CD4-positive, alpha-beta T cell (primary cell): ENCODE measurements around the gene PRR20B. TPM values are rescaled to one million over a fixed set of nuclear protein-coding genes. Genes with fewer than 3 reads are reported as not detected.
"Not testable (repeated sequence)": the region's sequence is repeated elsewhere in the genome, so short reads cannot be mapped to it uniquely, and the experiment has no call there.

Experiments used
- ATAC-seq: fragments of 200-7000 bp; cut with Tn5 transposase; one replicate; pipeline ENCODE4 v1.10.0; 2022; ENCODE audit warnings: mild to moderate bottlenecking; ENCODE audit not compliant: poor library complexity
- CTCF ChIA-PET: fragments of 350-600 bp; sonication (Branson Sonifier 250); formaldehyde crosslinking; loops from one replicate; lab custom pipeline; 2021; ENCODE audit warnings: antibody characterized with exemption, inconsistent platforms; lab: Charles Lee
- POLR2A ChIA-PET: fragments of 350-600 bp; sonication (Branson Sonifier 250); formaldehyde crosslinking; loops from one replicate; lab custom pipeline; 2021; ENCODE audit warnings: antibody characterized with exemption, inconsistent platforms; lab: Charles Lee
- DNase-seq, 14 experiments: peaks; one replicate each; pipeline ENCODE4 v3.0.0-alpha.2; 2013 to 2020; ENCODE audit warnings: mixed read lengths in 2 of 14
- H3K27ac ChIP-seq, 2 donors: one replicate each; pipeline versions ENCODE4 v1.5.1 to v1.7.0; 2013; ENCODE audit warnings: low read length in 2 of 2, low read depth in 1 of 2, mild to moderate bottlenecking in 1 of 2
- H3K27me3 ChIP-seq, 2 experiments: 1 replicate in 1 of 2; 2 replicates in 1 of 2; pipeline versions ENCODE4 v1.6.1 to v1.7.0; 2013; ENCODE audit warnings: low read length in 2 of 2, control low read depth in 1 of 2, mild to moderate bottlenecking in 1 of 2, moderate library complexity in 1 of 2; ENCODE audit not compliant: insufficient read depth in 2 of 2, control insufficient read depth in 1 of 2
- H3K36me3 ChIP-seq: one replicate; pipeline ENCODE4 v1.6.1; 2013; ENCODE audit warnings: low read length, control low read depth; ENCODE audit not compliant: insufficient read depth
- H3K4me1 ChIP-seq: one replicate; pipeline ENCODE4 v1.6.1; 2013; ENCODE audit warnings: low read length, control low read depth; ENCODE audit not compliant: insufficient read depth
- H3K4me3 ChIP-seq: one replicate; pipeline ENCODE4 v1.5.1; 2013; ENCODE audit warnings: mild to moderate bottlenecking, low read length, moderate library complexity
- H3K9me3 ChIP-seq, 2 experiments: 1 replicate in 1 of 2; 2 replicates in 1 of 2; pipeline versions ENCODE4 v1.6.1 to v1.7.0; 2013; ENCODE audit warnings: low read length in 2 of 2, mild to moderate bottlenecking in 2 of 2, control low read depth in 1 of 2, moderate library complexity in 1 of 2; ENCODE audit not compliant: control insufficient read depth in 1 of 2, insufficient read depth in 1 of 2
- H3K27ac Mint-ChIP-seq: one replicate; pipeline ENCODE4 v1.8.0; 2020; ENCODE audit warnings: mixed read lengths
- H3K27me3 Mint-ChIP-seq: one replicate; pipeline ENCODE4 v1.8.0; 2021; ENCODE audit warnings: mixed read lengths
- H3K36me3 Mint-ChIP-seq: one replicate; pipeline ENCODE4 v1.8.0; 2021; ENCODE audit warnings: low read depth, mixed read lengths
- H3K4me1 Mint-ChIP-seq: one replicate; pipeline ENCODE4 v1.8.0; 2021; ENCODE audit warnings: low read depth, mixed read lengths
- H3K4me3 Mint-ChIP-seq: one replicate; pipeline ENCODE4 v1.8.0; 2020; ENCODE audit warnings: mild to moderate bottlenecking, mixed read lengths
- H3K9me3 Mint-ChIP-seq: one replicate; pipeline ENCODE4 v1.8.0; 2020; ENCODE audit warnings: mixed read lengths
- CTCF ChIP-seq: fragments of 200-600 bp; IDR thresholded peaks from one replicate; pipeline ENCODE4 v1.8.0; 2022; ENCODE audit warnings: antibody characterized with exemption, mild to moderate bottlenecking
- intact Hi-C, 2 experiments: fragments of 100-400 bp; cut with DNase I in 1 of 2; cut with micrococcal nuclease in 1 of 2; formaldehyde crosslinking; loops; one replicate each; pipeline versions ENCODE4 v1.15.1 to v1.9.0; 2023 to 2025; cut with DNase I, micrococcal nuclease
- polyA plus RNA-seq, 2 donors: library from polyadenylated mRNA; unstranded; fragments of 120-200 nt; gene quantifications; one replicate each; pipeline ENCODE4 v1.2.1, GENCODE V29; 2013
- total RNA-seq, 174 experiments: library from RNA in 2 of 174; stranded (reverse) in 2 of 174; gene quantifications; one replicate each; pipeline ENCODE4 v1.2.3 and lab custom pipeline; 2021 to 2026

PRR20B gene
- total RNA-seq, result not detected
- not detected for polyA plus RNA-seq (2013, experiment 1 of 2)
- polyA plus RNA-seq (2013, experiment 2 of 2), result not detected
- 0 reads per million in 172 experiments for total RNA-seq (lab: John Stamatoyannopoulos, UW)

- H3K27me3 ChIP-seq, H3K36me3 Mint-ChIP-seq, DNase-seq, H3K9me3 ChIP-seq, H3K27me3 Mint-ChIP-seq, intact Hi-C loops, H3K4me1 ChIP-seq, H3K4me3 ChIP-seq, POLR2A ChIA-PET, H3K4me3 Mint-ChIP-seq, H3K9me3 Mint-ChIP-seq, CTCF ChIA-PET, H3K36me3 ChIP-seq, ATAC-seq, H3K27ac ChIP-seq, H3K4me1 Mint-ChIP-seq, H3K27ac Mint-ChIP-seq: not testable (repeated sequence)
Observed at GRCh38 chr13:57147188-57147587, at the start of gene PRR20B. PRR20B (plus strand) TSS chr13:57147488; CDS start chr13:57147875, 387 bp downstream.

DNA sequence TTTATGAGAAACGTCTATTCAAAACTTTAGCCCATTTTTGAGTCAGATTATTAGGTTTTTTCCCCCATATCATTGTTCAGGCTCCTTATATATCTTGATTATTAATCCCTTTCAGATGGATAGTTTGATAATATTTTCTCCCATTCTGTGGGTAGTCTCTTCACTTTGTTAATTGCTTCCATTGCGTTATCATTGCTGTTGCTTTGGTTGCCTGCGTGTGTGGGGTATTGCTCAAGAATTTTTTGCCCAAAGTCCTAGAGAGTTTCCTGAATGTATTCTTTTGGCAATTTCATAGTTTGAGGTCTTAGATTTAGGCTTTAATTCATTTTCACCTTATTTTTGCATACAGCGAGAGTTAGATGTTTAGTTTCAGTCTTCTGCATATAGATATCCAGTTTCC, 32.3 kb upstream of the PRR20B start:
- DNase-seq (no peak), ATAC-seq (no peak)
- no peaks in the 10 kb centered on the region for H3K4me1 ChIP-seq
- no peaks in the 10 kb centered on the region for H3K27me3 ChIP-seq
- Mint-ChIP-seq H3K4me1 (no peaks in the 10 kb centered on the region), H3K36me3 (no peaks in the 10 kb centered on the region), H3K4me3 (no peak overlapping the region), H3K27ac (no peak overlapping the region), H3K9me3 (peaks cover 21% of the 10 kb centered on the region), H3K27me3 (no peaks in the 10 kb centered on the region)
- TF ChIP-seq CTCF, result no peak
- POLR2A ChIA-PET, result no interaction called here
- intact Hi-C loops, result no loop called here
- no peaks in the 10 kb centered on the region for H3K36me3 ChIP-seq
- peaks cover 5 to 9% of the 10 kb centered on the region in 2 experiments for H3K9me3 ChIP-seq
- H3K27ac ChIP-seq, result no peak overlapping the region
- no peak overlapping the region for H3K4me3 ChIP-seq
- CTCF ChIA-PET, result no interaction called here

DNA sequence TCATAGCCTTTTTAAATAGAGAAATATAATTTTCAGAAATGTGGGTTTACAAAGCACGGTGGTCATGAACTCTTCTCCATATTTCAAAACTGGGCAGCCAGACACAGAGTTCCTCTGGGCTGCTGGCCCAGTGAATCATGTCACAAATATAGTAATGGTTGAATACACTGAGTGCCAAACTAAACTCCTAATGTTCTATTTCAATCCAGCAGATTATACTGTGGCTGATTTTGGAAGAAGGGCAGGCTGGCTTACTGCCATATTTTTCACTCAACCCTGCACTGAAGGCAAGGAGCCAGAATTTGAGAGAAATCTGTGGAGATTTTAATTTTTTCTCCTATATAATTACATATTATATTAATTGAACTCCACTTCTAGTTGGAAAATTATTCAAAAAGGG, 23.6 kb upstream of the PRR20B start:
- H3K27ac Mint-ChIP-seq, result no peak overlapping the region
- H3K4me3 Mint-ChIP-seq, result no peak overlapping the region
- no peaks in the 10 kb centered on the region for H3K27me3 Mint-ChIP-seq
- intact Hi-C loops, result no loop called here
- H3K27ac ChIP-seq, result no peak overlapping the region
- no peaks in the 10 kb centered on the region for H3K9me3 ChIP-seq
- H3K27me3 ChIP-seq, result no peaks in the 10 kb centered on the region
- DNase-seq, result no peak
- H3K9me3 Mint-ChIP-seq, result peaks cover 16% of the 10 kb centered on the region
- ATAC-seq, result no peak
- no peaks in the 10 kb centered on the region for H3K36me3 Mint-ChIP-seq
- no peak overlapping the region for H3K4me3 ChIP-seq
- H3K4me1 Mint-ChIP-seq, result no peaks in the 10 kb centered on the region
- ChIA-PET POLR2A (no interaction called here), CTCF (no interaction called here)
- no peaks in the 10 kb centered on the region for H3K4me1 ChIP-seq
- no peak for TF ChIP-seq CTCF
- H3K36me3 ChIP-seq, result no peaks in the 10 kb centered on the region

GRCh38 chr13:57128909-57129308, 18.4 kb upstream of the PRR20B start:
- CTCF ChIA-PET, result no interaction called here
- Histone ChIP-seq H3K27me3 (no peaks in the 10 kb centered on the region), H3K4me3 (no peak overlapping the region), H3K27ac (no peak overlapping the region), H3K4me1 (no peaks in the 10 kb centered on the region), H3K36me3 (no peaks in the 10 kb centered on the region), H3K9me3 (peaks cover 0 to 8% of the 10 kb centered on the region in 2 experiments)
- Mint-ChIP-seq H3K4me1 (no peaks in the 10 kb centered on the region), H3K36me3 (no peaks in the 10 kb centered on the region), H3K4me3 (no peak overlapping the region), H3K27me3 (no peaks in the 10 kb centered on the region), H3K9me3 (peaks cover 12% of the 10 kb centered on the region), H3K27ac (no peak overlapping the region)
- no peak for TF ChIP-seq CTCF
- no peak for DNase-seq
- POLR2A ChIA-PET, result no interaction called here
- no peak for ATAC-seq
- intact Hi-C loops, result no loop called here
